SU-DHL-6 (cell line): ENCODE measurements around the gene EPHB4.

Experiments used
- H2AFZ ChIP-seq: fragments of 200-600 bp; sonication (generic); 2 replicates; pipeline ENCODE4 v1.6.1; 2014; ENCODE audit warnings: low read depth, mild to moderate bottlenecking, moderate library complexity, mixed read lengths, antibody characterized with exemption, low read length; ENCODE audit not compliant: severe bottlenecking
- H3F3A ChIP-seq: fragments of 200-600 bp; shearing (Covaris generic); 2 replicates; pipeline ENCODE4 v1.6.0; 2016; ENCODE audit warnings: antibody characterized with exemption, mild to moderate bottlenecking; ENCODE audit not compliant: insufficient read depth
- H3K27ac ChIP-seq: fragments of 200-600 bp; sonication (generic); 2 replicates; pipeline ENCODE4 v1.5.1; 2016; ENCODE audit warnings: low read depth, mild to moderate bottlenecking, low read length, moderate library complexity, mixed read lengths
- H3K27me3 ChIP-seq: fragments of 200-600 bp; sonication (generic), shearing (Covaris generic); 2 replicates; pipeline ENCODE4 v1.6.0; 2014; ENCODE audit warnings: mild to moderate bottlenecking, low read length
- H3K36me3 ChIP-seq: fragments of 200-600 bp; sonication (generic); 2 replicates; pipeline ENCODE4 v1.6.1; 2014; ENCODE audit warnings: mild to moderate bottlenecking, low read length, mixed read lengths
- H3K4me2 ChIP-seq: fragments of 300-600, 200-600 bp; shearing (Covaris generic), sonication (generic); 2 replicates; pipeline ENCODE4 v1.6.0; 2014; ENCODE audit warnings: low read length, low read depth, mild to moderate bottlenecking; ENCODE audit not compliant: poor library complexity, severe bottlenecking
- H3K4me3 ChIP-seq: fragments of 200-600 bp; sonication (generic); 2 replicates; pipeline ENCODE4 v1.5.1; 2014; ENCODE audit warnings: antibody characterized with exemption, low read length, mild to moderate bottlenecking, mixed read lengths; ENCODE audit not compliant: insufficient read depth, poor library complexity, severe bottlenecking
- H3K79me2 ChIP-seq: fragments of 200-600 bp; sonication (generic); 2 replicates; pipeline ENCODE4 v1.6.1; 2014; ENCODE audit warnings: mild to moderate bottlenecking, low read length, moderate library complexity; ENCODE audit not compliant: insufficient read depth
- H3K9ac ChIP-seq: fragments of 200-600 bp; sonication (generic); 2 replicates; pipeline ENCODE4 v1.7.0; 2014; ENCODE audit warnings: mild to moderate bottlenecking, low read length
- H3K9me2 ChIP-seq: fragments of 200-600 bp; sonication (generic); replicated peaks from 2 replicates; pipeline ENCODE4 v1.6.1; 2014; ENCODE audit warnings: low read length; ENCODE audit not compliant: insufficient read depth
- H3K9me3 ChIP-seq: fragments of 200-600 bp; sonication (generic); 2 replicates; pipeline ENCODE4 v1.6.1; 2014; ENCODE audit warnings: low read length, mixed read lengths; ENCODE audit not compliant: insufficient read depth
- H4K20me1 ChIP-seq: fragments of 200-600 bp; sonication (generic); 2 replicates; pipeline ENCODE4 v1.6.1; 2014; ENCODE audit warnings: low read depth, mild to moderate bottlenecking, antibody characterized with exemption, low read length, moderate library complexity, mixed read lengths
- CTCF ChIP-seq: fragments of 200-600 bp; sonication (generic); IDR thresholded peaks from one replicate; pipeline ENCODE4 v1.5.1; 2017; ENCODE audit warnings: antibody characterized with exemption, mild to moderate bottlenecking, low read length, moderate library complexity; ENCODE audit not compliant: insufficient read depth, poor library complexity, severe bottlenecking
- EZH2phosphoT487 ChIP-seq: fragments of 200-600 bp; sonication (generic), shearing (Covaris generic); conservative IDR thresholded peaks from 2 replicates; pipeline ENCODE4 v1.6.1; 2018; ENCODE audit warnings: mild to moderate bottlenecking, antibody characterized with exemption, low read length, moderate library complexity, mixed read lengths

Gene EPHB4

GRCh38 chr7:100781255-100781654 lies 46.1 kb downstream of the EPHB4 start:
- Histone ChIP-seq H3K9me3 (no peaks in the 10 kb centered on the region), H3K4me2 (no peak overlapping the region), H3K9ac (no peak overlapping the region), H3K36me3 (no peaks in the 10 kb centered on the region), H3K9me2 (no peaks in the 10 kb centered on the region), H3K27me3 (no peaks in the 10 kb centered on the region), H2AFZ (no peak overlapping the region), H3K27ac (no peak overlapping the region), H3F3A (no peaks in the 10 kb centered on the region), H3K79me2 (no peaks in the 10 kb centered on the region), H3K4me3 (no peak overlapping the region), H4K20me1 (no peaks in the 10 kb centered on the region)
- no peak for TF ChIP-seq EZH2phosphoT487

- H2AFZ ChIP-seq, result no peak overlapping the region
- no peaks in the 10 kb centered on the region for H4K20me1 ChIP-seq
- no peaks in the 10 kb centered on the region for H3K79me2 ChIP-seq
Observed at GRCh38 chr7:100779359-100779758, 48.0 kb downstream of the EPHB4 start.

GRCh38 chr7:100778061-100778621 lies 49.2 kb downstream of the EPHB4 start:
- no peaks in the 10 kb centered on the region for H4K20me1 ChIP-seq
- H3K36me3 ChIP-seq, result no peaks in the 10 kb centered on the region
- no peak overlapping the region for H3K4me3 ChIP-seq
- H2AFZ ChIP-seq, result no peak overlapping the region
- H3K9me3 ChIP-seq, result no peaks in the 10 kb centered on the region
- H3K79me2 ChIP-seq, result no peaks in the 10 kb centered on the region
- H3F3A ChIP-seq, result no peaks in the 10 kb centered on the region
- no peaks in the 10 kb centered on the region; the same call in 1 of the 2 replicates for H3K27me3 ChIP-seq
- no peak overlapping the region for H3K4me2 ChIP-seq
- no peak for TF ChIP-seq CTCF
- no peak for TF ChIP-seq EZH2phosphoT487
- no peak overlapping the region for H3K27ac ChIP-seq
- H3K9me2 ChIP-seq, result no peaks in the 10 kb centered on the region
- no peak overlapping the region for H3K9ac ChIP-seq

More at GRCh38 chr7:100779359-100779758, 48.0 kb downstream of the EPHB4 start:
- Histone ChIP-seq H3F3A (no peaks in the 10 kb centered on the region), H3K9me2 (no peaks in the 10 kb centered on the region), H3K9ac (no peak overlapping the region), H3K27me3 (no peaks in the 10 kb centered on the region; the same call in 1 of the 2 replicates), H3K36me3 (no peaks in the 10 kb centered on the region), H3K4me3 (no peak overlapping the region), H3K27ac (no peak overlapping the region), H3K9me3 (no peaks in the 10 kb centered on the region), H3K4me2 (no peak overlapping the region)
- TF ChIP-seq EZH2phosphoT487, result no peak
- TF ChIP-seq CTCF, result no peak

- Histone ChIP-seq H3K27me3 (no peaks in the 10 kb centered on the region; the same call in 1 of the 2 replicates), H3K36me3 (no peaks in the 10 kb centered on the region), H3K79me2 (no peaks in the 10 kb centered on the region), H3F3A (no peaks in the 10 kb centered on the region), H3K9me3 (no peaks in the 10 kb centered on the region), H3K9me2 (no peaks in the 10 kb centered on the region), H3K9ac (no peak overlapping the region), H3K4me2 (no peak overlapping the region), H3K4me3 (no peak overlapping the region), H4K20me1 (no peaks in the 10 kb centered on the region), H2AFZ (no peak overlapping the region), H3K27ac (no peak overlapping the region)
- TF ChIP-seq EZH2phosphoT487 (no peak), CTCF (no peak)
Observed at GRCh38 chr7:100773491-100773890, 53.8 kb downstream of the EPHB4 start.
